Trophoblast cell (in vitro differentiated cells and primary cell): ENCODE data around the gene OR8G5. TPM values are rescaled to one million over a fixed set of nuclear protein-coding genes. Genes with fewer than 3 reads are reported as not detected.

ENCODE experiments used
- DNase-seq, 2 donors: peaks; one replicate each; pipeline ENCODE4 v3.0.0-alpha.2; 2016
- H2AFZ ChIP-seq: 2 replicates; pipeline ENCODE4 v1.6.1; 2013; ENCODE audit warnings: low read length, moderate library complexity, mild to moderate bottlenecking; ENCODE audit not compliant: insufficient read depth, poor library complexity
- H2AK5ac ChIP-seq: 2 replicates; pipeline ENCODE4 v1.6.1; 2013; ENCODE audit warnings: mild to moderate bottlenecking, low read length
- H2BK120ac ChIP-seq: 2 replicates; pipeline ENCODE4 v1.6.1; 2013; ENCODE audit warnings: low read length, mild to moderate bottlenecking, moderate library complexity; ENCODE audit not compliant: insufficient read depth, poor library complexity
- H2BK12ac ChIP-seq: 2 replicates; pipeline ENCODE4 v1.6.1; 2013; ENCODE audit warnings: mild to moderate bottlenecking, low read length, moderate library complexity
- H2BK5ac ChIP-seq: 2 replicates; pipeline ENCODE4 v1.6.1; 2013; ENCODE audit warnings: low read length, low read depth, moderate library complexity, mild to moderate bottlenecking; ENCODE audit not compliant: poor library complexity
- H3K14ac ChIP-seq: 2 replicates; pipeline ENCODE4 v1.6.1; 2013; ENCODE audit warnings: mild to moderate bottlenecking, low read length
- H3K18ac ChIP-seq: 2 replicates; pipeline ENCODE4 v1.6.1; 2013; ENCODE audit warnings: mild to moderate bottlenecking, low read length
- H3K23ac ChIP-seq: 2 replicates; pipeline ENCODE4 v1.6.1; 2013; ENCODE audit warnings: low read length
- H3K27ac ChIP-seq: 2 replicates; pipeline ENCODE4 v1.5.1; 2013; ENCODE audit warnings: low read depth, mild to moderate bottlenecking, inconsistent platforms, low read length, moderate library complexity
- H3K27me3 ChIP-seq: 2 replicates; pipeline ENCODE4 v1.6.1; 2013; ENCODE audit warnings: inconsistent platforms, mild to moderate bottlenecking, low read length, moderate library complexity; ENCODE audit not compliant: insufficient read depth
- H3K36me3 ChIP-seq, 2 experiments: 1 replicate in 1 of 2; 2 replicates in 1 of 2; pipeline ENCODE4 v1.6.1; 2013; ENCODE audit warnings: low read length in 2 of 2, mild to moderate bottlenecking in 2 of 2, moderate library complexity in 1 of 2; ENCODE audit not compliant: insufficient read depth in 2 of 2, control insufficient read depth in 1 of 2
- H3K4ac ChIP-seq: 2 replicates; pipeline ENCODE4 v1.6.1; 2013; ENCODE audit warnings: low read depth, mild to moderate bottlenecking, low read length, moderate library complexity
- H3K4me1 ChIP-seq, 2 experiments: 1 replicate in 1 of 2; 2 replicates in 1 of 2; pipeline ENCODE4 v1.6.1; 2013; ENCODE audit warnings: low read length in 2 of 2, mild to moderate bottlenecking in 2 of 2, moderate library complexity in 1 of 2; ENCODE audit not compliant: insufficient read depth in 2 of 2, control insufficient read depth in 1 of 2
- H3K4me2 ChIP-seq: 2 replicates; pipeline ENCODE4 v1.6.1; 2013; ENCODE audit warnings: inconsistent platforms, mild to moderate bottlenecking, low read length, moderate library complexity
- H3K4me3 ChIP-seq: 2 replicates; pipeline ENCODE4 v1.5.1; 2013; ENCODE audit warnings: mild to moderate bottlenecking, low read depth, low read length, inconsistent platforms
- H3K79me1 ChIP-seq: one replicate; pipeline ENCODE4 v1.6.1; 2013; ENCODE audit warnings: low read length
- H3K79me2 ChIP-seq: 2 replicates; pipeline ENCODE4 v1.6.1; 2013; ENCODE audit warnings: low read length, mild to moderate bottlenecking; ENCODE audit not compliant: control insufficient read depth, insufficient read depth, poor library complexity
- H3K9ac ChIP-seq: 2 replicates; pipeline ENCODE4 v1.6.1; 2013; ENCODE audit warnings: mild to moderate bottlenecking, low read length
- H3K9me3 ChIP-seq: 2 replicates; pipeline ENCODE4 v1.6.1; 2013; ENCODE audit warnings: low read depth, mild to moderate bottlenecking, control low read depth, inconsistent platforms, low read length; ENCODE audit not compliant: insufficient read depth
- H4K12ac ChIP-seq: 2 replicates; pipeline ENCODE4 v1.6.1; 2013; ENCODE audit warnings: low read depth, mild to moderate bottlenecking, low read length, moderate library complexity
- H4K8ac ChIP-seq: 2 replicates; pipeline ENCODE4 v1.6.1; 2013; ENCODE audit warnings: low read depth, mild to moderate bottlenecking, low read length, moderate library complexity
- H4K91ac ChIP-seq: one replicate; pipeline ENCODE4 v1.6.1; 2013; ENCODE audit warnings: low read depth, mild to moderate bottlenecking, low read length, moderate library complexity
- WGBS: extraction: QIAGEN DNeasy Blood & Tissue Kit; methylation state at CpG from one replicate; pipeline ENCODE4 v1.1.7; 2013; ENCODE audit warnings: missing lambda C conversion rate; ENCODE audit not compliant: insufficient read length, insufficient coverage; ENCODE audit errors: extremely low coverage; 5-methylcytosine and 5-hydroxymethylcytosine counted together
- polyA plus RNA-seq: library from polyadenylated mRNA; stranded (reverse); fragments of 200-250 nt; gene quantifications from 2 replicates; pipeline ENCODE4 v1.2.3, GENCODE V29; 2013

Gene OR8G5
- polyA plus RNA-seq, result 0.11 and 0.26 TPM in 2 replicates

- no peak within 1 kb of the TSS for H3K9ac ChIP-seq
- H2AK5ac ChIP-seq, result no peak within 1 kb of the TSS
- H3K23ac ChIP-seq, result no peak within 1 kb of the TSS
- no peak within 1 kb of the TSS for H3K27ac ChIP-seq
- H2AFZ ChIP-seq, result no peak within 1 kb of the TSS
- H3K4ac ChIP-seq, result no peak within 1 kb of the TSS
- H4K8ac ChIP-seq, result no peak within 1 kb of the TSS
- H4K91ac ChIP-seq, result no peak within 1 kb of the TSS
- H3K36me3 ChIP-seq, result no peaks in the 10 kb centered on the region
- no peak within 1 kb of the TSS for H2BK12ac ChIP-seq
- WGBS, result no CpG with 5 or more reads among the region's 4 CpGs
- no peak within 1 kb of the TSS for H4K12ac ChIP-seq
- H3K18ac ChIP-seq, result no peak within 1 kb of the TSS
- H2BK120ac ChIP-seq, result no peak within 1 kb of the TSS
- H3K79me2 ChIP-seq, result no peaks in the 10 kb centered on the region
- H3K4me1 ChIP-seq, result no peaks in the 10 kb centered on the region
- H2BK5ac ChIP-seq, result no peak within 1 kb of the TSS
- H3K27me3 ChIP-seq, result peaks cover 2% of the 10 kb centered on the region
- H3K4me2 ChIP-seq, result no peak within 1 kb of the TSS
- no peaks in the 10 kb centered on the region for H3K9me3 ChIP-seq
- no peak within 1 kb of the TSS for H3K14ac ChIP-seq
- DNase-seq, result no peak
- H3K4me3 ChIP-seq, result no peak within 1 kb of the TSS
- no peaks in the 10 kb centered on the region for H3K79me1 ChIP-seq
These were observed at the start of gene OR8G5 for GRCh38 chr11:124256076-124256475. Gene OR8G5, plus strand, starts transcription at chr11:124256376. Its CDS starts 8,556 bp downstream, at chr11:124264932.

- H3K79me1 ChIP-seq, result no peaks in the 10 kb centered on the region
- WGBS, result no CpG with 5 or more reads among the region's 6 CpGs
- no peak overlapping the region for H2BK120ac ChIP-seq
- no peaks in the 10 kb centered on the region for H3K9me3 ChIP-seq
- H2AFZ ChIP-seq, result no peak overlapping the region
- H4K12ac ChIP-seq, result no peak overlapping the region
- no peak overlapping the region for H3K18ac ChIP-seq
- H3K36me3 ChIP-seq, result no peaks in the 10 kb centered on the region
- DNase-seq, result no peak
- H2AK5ac ChIP-seq, result no peak overlapping the region
- H2BK5ac ChIP-seq, result no peak overlapping the region
- H4K8ac ChIP-seq, result no peak overlapping the region
- no peak overlapping the region for H3K4me3 ChIP-seq
- no peaks in the 10 kb centered on the region for H3K4me1 ChIP-seq
- no peak overlapping the region for H4K91ac ChIP-seq
- no peak overlapping the region for H3K4ac ChIP-seq
- no peaks in the 10 kb centered on the region for H3K27me3 ChIP-seq
- no peak overlapping the region for H3K4me2 ChIP-seq
- no peak overlapping the region for H3K9ac ChIP-seq
- H3K79me2 ChIP-seq, result no peaks in the 10 kb centered on the region
- H3K27ac ChIP-seq, result no peak overlapping the region
- peak overlapping the region; percentile 42 for H3K23ac ChIP-seq
- H2BK12ac ChIP-seq, result no peak overlapping the region
- no peak overlapping the region for H3K14ac ChIP-seq
These were observed 48.9 kb upstream of the OR8G5 start for GRCh38 chr11:124207102-124207792.

- Histone ChIP-seq H3K9ac (no peak overlapping the region), H2BK5ac (no peak overlapping the region), H3K27me3 (no peaks in the 10 kb centered on the region), H3K4me3 (no peak overlapping the region), H2AK5ac (no peak overlapping the region), H3K14ac (no peak overlapping the region), H3K4me2 (no peak overlapping the region), H3K79me1 (no peaks in the 10 kb centered on the region), H4K8ac (no peak overlapping the region), H3K9me3 (no peaks in the 10 kb centered on the region), H4K12ac (no peak overlapping the region), H3K36me3 (no peaks in the 10 kb centered on the region), H3K79me2 (no peaks in the 10 kb centered on the region), H4K91ac (no peak overlapping the region), H2AFZ (no peak overlapping the region), H3K4ac (no peak overlapping the region), H3K4me1 (no peaks in the 10 kb centered on the region), H3K23ac (no peak overlapping the region), H2BK12ac (no peak overlapping the region), H3K18ac (no peak overlapping the region), H3K27ac (no peak overlapping the region), H2BK120ac (no peak overlapping the region)
- no peak for DNase-seq
- WGBS, result no CpG with 5 or more reads among the region's 6 CpGs
These were observed 46.3 kb upstream of the OR8G5 start for GRCh38 chr11:124209824-124210357.

GRCh38 chr11:124210421-124210820, 45.8 kb upstream of the OR8G5 start:
- no peaks in the 10 kb centered on the region for H3K79me2 ChIP-seq
- no peaks in the 10 kb centered on the region for H3K27me3 ChIP-seq
- no peak overlapping the region for H4K12ac ChIP-seq
- no CpG with 5 or more reads among the region's 5 CpGs for WGBS
- no peak overlapping the region for H2AK5ac ChIP-seq
- DNase-seq, result no peak
- no peak overlapping the region for H3K14ac ChIP-seq
- H3K18ac ChIP-seq, result no peak overlapping the region
- H3K36me3 ChIP-seq, result no peaks in the 10 kb centered on the region
- H3K9me3 ChIP-seq, result no peaks in the 10 kb centered on the region
- H3K9ac ChIP-seq, result no peak overlapping the region
- H2BK12ac ChIP-seq, result no peak overlapping the region
- no peak overlapping the region for H2AFZ ChIP-seq
- H3K79me1 ChIP-seq, result no peaks in the 10 kb centered on the region
- H3K4me2 ChIP-seq, result no peak overlapping the region
- H3K27ac ChIP-seq, result no peak overlapping the region
- no peak overlapping the region for H2BK120ac ChIP-seq
- no peak overlapping the region for H3K23ac ChIP-seq
- H2BK5ac ChIP-seq, result no peak overlapping the region
- no peak overlapping the region for H3K4me3 ChIP-seq
- no peaks in the 10 kb centered on the region for H3K4me1 ChIP-seq
- H3K4ac ChIP-seq, result no peak overlapping the region
- no peak overlapping the region for H4K91ac ChIP-seq
- no peak overlapping the region for H4K8ac ChIP-seq
